ENCODE results near the gene IL1RN. TPM values are rescaled to one million over a fixed set of nuclear protein-coding genes. Genes with fewer than 3 reads are reported as not detected.

The IL1RN gene
- total RNA-seq, 4 donors from 2014 or later, result 0.67 to 1.3 (median 1.3) TPM; not detected in 1

GRCh38 chr2:113124984-113125855 is 2.2 kb upstream of the IL1RN start:
- Histone ChIP-seq H3K4me1 (no peaks in the 10 kb centered on the region), H3K27ac (no peak overlapping the region), H3K9me3 (no peaks in the 10 kb centered on the region), H3K36me3 (no peaks in the 10 kb centered on the region), H3K27me3 (no peaks in the 10 kb centered on the region), H3K4me3 (replicated peaks in 1 of 3) (no peak overlapping the region)
- 83 to 87% methylated on average over 6 of the region's 6 CpGs for WGBS, 2 donors
- intact Hi-C loops (cut with DNase I), result loop anchor here (5.0 kb wide), 1 partner anchor 48 kb away; no protein-coding TSS in a partner anchor
- no peak for DNase-seq
- TF ChIP-seq CTCF (IDR thresholded peaks at IDR 0.05), result no peak
- no peak for TF ChIP-seq POLR2A (IDR thresholded peaks at IDR 0.05)

- no peaks in the 10 kb centered on the region for H3K27me3 ChIP-seq
- no peaks in the 10 kb centered on the region for H3K4me1 ChIP-seq
- no peak overlapping the region for H3K4me3 ChIP-seq (replicated peaks in 1 of 3)
- WGBS, 2 donors, result 78 to 86% methylated on average over 15 of the region's 15 CpGs
- no peak for DNase-seq
- no peaks in the 10 kb centered on the region for H3K36me3 ChIP-seq
- no peak overlapping the region for H3K27ac ChIP-seq
- TF ChIP-seq CTCF (IDR thresholded peaks at IDR 0.05) (no peak), POLR2A (IDR thresholded peaks at IDR 0.05) (no peak)
- intact Hi-C loops (cut with DNase I), result no loop called here
- H3K9me3 ChIP-seq, result no peaks in the 10 kb centered on the region
Measured at GRCh38 chr2:113127646-113128570, 510 bp downstream of the IL1RN start.

- no peaks in the 10 kb centered on the region for H3K36me3 ChIP-seq
- H3K27me3 ChIP-seq, result no peaks in the 10 kb centered on the region
- 67 to 100% methylated on average over 2 of the region's 2 CpGs for WGBS, 2 donors
- no peak overlapping the region for H3K27ac ChIP-seq
- intact Hi-C loops (cut with DNase I), result loop anchor here (10.0 kb wide), 1 partner anchor 245 kb away; no protein-coding TSS in a partner anchor
- H3K9me3 ChIP-seq, result no peaks in the 10 kb centered on the region
- no peaks in the 10 kb centered on the region for H3K4me1 ChIP-seq
- TF ChIP-seq POLR2A (IDR thresholded peaks at IDR 0.05), result no peak
- TF ChIP-seq CTCF (IDR thresholded peaks at IDR 0.05), result no peak
- H3K4me3 ChIP-seq (replicated peaks in 1 of 3), result no peak overlapping the region
- no peak for DNase-seq
Measured at GRCh38 chr2:113129519-113130078, 2.2 kb downstream of the IL1RN start.

GRCh38 chr2:113131352-113132185 is 4.2 kb downstream of the IL1RN start:
- H3K27me3 ChIP-seq, result no peaks in the 10 kb centered on the region
- H3K36me3 ChIP-seq, result no peaks in the 10 kb centered on the region
- 78 to 88% methylated on average over 7 of the region's 7 CpGs for WGBS, 2 donors
- intact Hi-C loops (cut with DNase I), result loop anchor here (10.0 kb wide), 1 partner anchor 243 kb away; no protein-coding TSS in a partner anchor
- no peak overlapping the region for H3K4me3 ChIP-seq (replicated peaks in 1 of 3)
- H3K9me3 ChIP-seq, result no peaks in the 10 kb centered on the region
- TF ChIP-seq CTCF (IDR thresholded peaks at IDR 0.05), result no peak
- no peak for TF ChIP-seq POLR2A (IDR thresholded peaks at IDR 0.05)
- no peak overlapping the region for H3K27ac ChIP-seq
- peaks cover 0 to 10% of the 10 kb centered on the region in 2 donors for H3K4me1 ChIP-seq
- no peak for DNase-seq

Data from thyroid gland (tissue), 4 donors.